GM19351 (cell line): Measurements from ENCODE around the gene MTFMT.
A peak's percentile ranks its signal among the peaks of the same experiment; 100 is the strongest.

ENCODE experiments used
- ATAC-seq: cut with Tn5 transposase; IDR thresholded peaks from one replicate; pipeline ENCODE4 v1.9.1; 2021; ENCODE audit warnings: mild to moderate bottlenecking, moderate library complexity; ENCODE audit not compliant: unreplicated experiment

Gene MTFMT

DNA sequence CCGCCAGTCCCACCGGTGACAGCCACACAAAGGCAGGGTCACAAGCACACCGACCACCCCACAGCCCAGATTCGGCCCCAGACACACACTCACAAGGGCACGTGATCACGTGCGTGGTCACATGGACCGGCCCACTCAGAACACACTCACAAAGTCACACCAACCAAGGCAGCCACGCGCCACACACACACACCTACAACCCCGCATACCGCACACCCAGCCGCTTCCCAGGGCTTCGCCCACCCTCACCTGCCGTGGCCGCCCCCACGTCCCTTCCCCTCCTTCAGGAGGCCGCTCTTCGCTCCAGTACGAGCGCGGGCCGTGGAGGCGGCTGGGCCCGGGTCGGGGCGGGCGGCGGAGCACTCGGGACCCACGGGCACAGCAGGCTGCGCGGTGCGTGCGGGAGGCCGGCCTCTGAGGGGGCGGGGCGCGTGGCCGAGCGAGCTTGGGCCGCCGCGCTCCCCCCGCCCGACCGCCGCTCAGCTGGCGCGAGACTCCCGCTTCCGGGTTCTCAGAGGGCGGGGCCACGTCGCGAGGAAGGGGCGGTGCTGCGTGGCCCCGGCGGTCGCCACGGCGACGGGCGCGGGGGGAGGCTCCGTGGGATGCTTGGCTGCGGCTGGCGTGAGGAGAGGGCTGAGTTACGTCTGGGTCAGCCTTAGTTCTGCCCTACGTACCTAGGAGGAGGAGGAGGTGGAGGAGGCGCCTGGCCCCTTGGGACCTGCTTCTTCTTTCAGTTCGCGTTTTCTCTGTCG is 39.8 kb downstream of the MTFMT start, which contains the start of gene SPG21:
Gene SPG21, minus strand, starts transcription at position 499 of the 752 bp plus-strand sequence. CDS start 6,345 bp downstream, outside the sequence.
- peak; percentile 93 for ATAC-seq

DNA sequence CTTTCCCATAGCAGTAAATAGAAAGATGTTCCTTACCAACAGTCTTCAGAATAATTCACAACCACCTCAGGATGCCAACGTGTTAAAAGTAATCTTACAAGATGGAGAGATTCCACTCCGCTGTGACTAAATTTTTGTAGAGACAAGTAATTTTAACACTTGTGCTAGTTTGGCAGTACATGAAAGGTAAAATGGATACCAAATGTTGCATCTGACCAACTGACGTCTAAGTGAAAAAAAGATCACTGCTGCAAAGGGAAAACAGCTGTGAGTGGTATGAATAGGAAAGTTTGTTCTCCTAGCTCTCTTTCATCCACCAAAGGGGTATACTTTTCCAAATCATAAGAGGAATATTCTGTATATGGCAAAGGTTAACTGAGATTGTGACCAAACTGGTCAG is 42.3 kb downstream of the MTFMT start:
- no peak for ATAC-seq

DNA sequence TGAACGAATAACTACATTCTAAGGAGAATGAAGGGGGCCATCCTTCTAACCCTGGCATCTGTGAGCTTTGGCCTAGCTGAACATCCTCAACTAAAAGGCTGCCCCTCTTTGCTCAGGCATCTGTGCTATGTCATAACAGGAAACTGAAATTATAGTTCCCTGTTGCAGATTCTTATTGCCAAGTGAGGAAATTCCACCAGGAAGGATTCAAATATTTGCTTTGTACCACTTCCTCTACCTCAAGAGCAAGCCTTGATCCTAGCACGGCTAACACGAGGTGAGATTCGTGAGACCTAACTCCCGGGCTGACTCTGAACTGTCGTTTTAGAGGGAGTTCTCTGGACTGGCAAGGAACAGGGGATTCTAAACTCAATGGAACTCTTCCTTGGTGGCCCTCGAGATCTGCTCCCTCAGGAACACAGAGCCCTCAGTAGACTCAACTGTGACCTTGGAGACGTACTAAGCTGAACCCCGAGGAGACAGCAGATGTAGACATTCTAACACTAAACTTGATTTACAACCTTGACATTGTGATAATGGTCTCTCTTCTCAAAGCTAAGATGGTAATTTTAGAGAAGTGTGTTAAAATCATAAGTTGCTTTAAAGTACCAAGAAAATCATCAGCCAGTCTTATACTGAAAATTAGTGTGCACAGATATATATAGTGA is 43.9 kb downstream of the MTFMT start:
- no peak for ATAC-seq

DNA sequence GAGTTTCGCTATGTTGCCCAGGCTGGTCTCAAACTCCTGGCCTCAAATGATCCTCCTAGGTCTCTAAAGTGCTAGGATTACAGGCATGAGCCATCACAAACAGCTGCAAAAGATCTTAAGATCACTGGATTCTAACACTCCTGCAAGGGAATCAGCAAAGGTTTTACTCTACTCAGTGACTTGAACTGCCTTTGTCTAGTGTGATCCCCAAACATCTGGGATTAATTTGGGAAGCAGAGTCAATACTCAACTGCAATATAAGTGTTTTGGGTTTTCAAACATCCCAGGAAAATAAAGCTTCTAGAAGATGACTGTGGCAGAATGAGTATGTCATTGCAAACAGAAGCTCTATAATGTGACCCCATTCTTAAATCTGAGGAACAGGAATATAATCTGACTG is 47.0 kb downstream of the MTFMT start:
- ATAC-seq: no peak

DNA sequence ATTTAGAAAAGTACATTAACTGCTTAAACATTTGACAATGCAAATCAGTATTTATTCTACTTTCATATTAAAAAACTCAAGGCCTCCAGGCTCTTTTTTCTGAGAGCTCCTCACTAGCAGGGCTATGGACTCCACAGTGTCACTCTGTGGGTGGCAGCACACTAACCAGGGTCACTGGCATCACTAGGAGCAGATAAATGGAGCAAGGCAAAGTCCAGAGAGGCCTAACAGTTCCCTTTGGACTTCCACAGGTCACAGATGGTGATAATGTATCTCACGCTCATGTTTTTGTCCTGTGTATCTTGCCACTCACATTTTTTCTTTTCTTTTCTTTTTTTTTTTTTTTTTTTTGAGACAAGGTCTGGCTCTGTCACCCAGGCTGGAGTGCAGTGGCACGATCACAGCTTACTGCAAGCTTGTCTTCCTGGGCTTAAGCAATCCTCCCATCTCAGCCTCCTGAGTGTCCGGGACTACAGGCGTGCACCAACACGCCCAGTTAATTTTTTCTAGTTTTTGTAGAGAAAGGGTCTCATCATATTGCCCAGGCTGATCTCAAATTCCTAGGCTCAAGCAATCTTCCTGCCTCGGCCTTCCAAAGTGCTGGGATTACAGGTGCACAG is 47.5 kb downstream of the MTFMT start:
- ATAC-seq: no peak

DNA sequence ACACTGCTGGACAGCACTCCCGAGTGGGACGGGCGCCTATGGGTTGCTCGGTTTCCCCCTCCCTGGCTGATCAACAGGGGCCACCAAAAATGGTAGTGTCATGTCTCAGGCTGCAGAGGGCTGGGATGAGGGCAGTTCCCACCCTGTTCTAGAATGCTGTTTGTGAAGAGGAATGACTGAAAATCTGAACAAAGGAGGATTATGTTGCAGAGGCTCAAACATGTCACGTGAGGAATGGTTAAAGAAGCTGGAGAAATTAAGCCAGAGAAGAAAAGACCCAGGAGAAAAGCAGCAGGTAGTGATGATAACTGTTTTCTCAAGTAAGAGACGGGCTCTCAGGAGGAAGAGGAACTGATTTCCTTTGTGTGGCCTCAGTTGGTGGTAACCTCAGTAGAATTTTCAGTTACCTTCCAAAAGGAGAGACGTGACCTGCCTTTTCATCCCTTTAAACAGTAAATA is 50.2 kb downstream of the MTFMT start:
- no peak for ATAC-seq

DNA sequence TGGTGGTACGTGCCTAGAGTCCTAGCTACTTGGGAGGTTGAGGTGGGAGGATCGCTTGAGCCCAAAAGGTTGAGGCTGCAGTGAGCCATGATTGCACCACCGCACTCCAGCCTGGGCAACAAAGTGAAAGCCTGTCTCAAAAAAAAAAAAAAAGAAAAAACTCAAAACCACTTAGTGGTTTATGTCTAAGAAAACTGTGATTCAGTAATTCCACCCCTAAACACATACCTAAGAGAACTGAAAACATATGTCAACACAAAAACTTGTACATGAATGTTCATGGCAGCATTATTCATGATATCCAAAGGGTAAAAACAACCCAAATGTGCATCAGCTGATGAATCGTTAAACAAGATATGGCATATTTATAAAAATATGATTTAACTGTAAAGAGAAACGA is 54.0 kb downstream of the MTFMT start:
- ATAC-seq: no peak

DNA sequence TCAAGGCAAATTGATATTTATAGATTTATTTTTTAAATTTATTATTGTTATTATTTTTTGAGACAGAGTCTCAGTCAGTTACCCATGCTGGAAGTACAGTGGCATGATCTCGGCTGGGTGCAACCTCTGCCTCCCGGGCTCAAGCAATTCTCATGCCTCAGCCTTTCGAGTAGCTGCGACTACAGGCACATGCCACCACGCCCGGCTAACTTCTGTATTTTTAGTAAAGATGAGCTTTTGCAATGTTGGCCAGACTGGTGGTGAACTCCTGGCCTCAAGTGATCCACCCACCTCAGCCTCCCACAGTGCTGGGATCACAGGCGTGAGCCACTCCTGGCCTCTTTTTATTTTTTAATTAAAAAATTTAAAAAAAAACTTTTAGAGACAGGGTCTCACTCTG is 58.7 kb downstream of the MTFMT start:
- ATAC-seq: no peak

DNA sequence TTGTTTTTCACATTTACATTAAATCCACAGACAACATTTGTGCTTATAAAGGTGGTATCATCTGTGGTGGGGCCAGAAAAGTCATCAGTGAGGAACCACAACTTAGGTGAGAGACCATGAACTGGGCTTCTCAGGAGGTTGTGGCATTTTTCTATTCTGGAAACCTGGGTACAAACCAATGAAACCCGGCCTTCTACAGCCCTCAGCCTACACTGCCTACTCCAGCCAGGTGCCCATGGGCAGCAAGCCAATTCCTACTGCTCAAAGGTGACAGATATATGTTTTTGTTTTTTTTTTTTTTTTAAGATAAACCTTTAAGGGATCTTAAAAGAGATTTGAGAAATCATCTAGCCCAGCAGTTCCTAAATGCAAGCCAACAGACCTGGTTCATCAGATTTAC is 60.0 kb downstream of the MTFMT start:
- ATAC-seq: no peak

DNA sequence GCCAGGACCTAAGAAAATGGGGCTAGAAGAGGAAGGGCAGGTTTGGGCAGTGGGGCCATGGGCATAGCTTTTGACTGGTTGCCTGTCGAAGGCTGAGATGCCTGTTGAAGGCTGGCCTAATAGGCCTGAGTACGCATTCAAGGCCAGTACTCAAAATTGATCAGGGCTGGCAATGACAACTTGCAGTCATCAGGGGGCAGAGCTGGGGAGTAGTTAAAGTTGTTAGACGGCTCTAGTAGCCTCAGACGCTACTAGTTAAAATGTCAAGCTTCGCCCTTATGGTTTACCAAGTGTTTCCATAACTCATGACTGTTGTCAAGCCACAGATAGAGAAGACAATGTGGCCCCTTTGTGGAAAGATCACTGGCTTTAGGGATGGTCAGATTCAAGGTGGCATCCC is 68.4 kb downstream of the MTFMT start:
- no peak for ATAC-seq

DNA sequence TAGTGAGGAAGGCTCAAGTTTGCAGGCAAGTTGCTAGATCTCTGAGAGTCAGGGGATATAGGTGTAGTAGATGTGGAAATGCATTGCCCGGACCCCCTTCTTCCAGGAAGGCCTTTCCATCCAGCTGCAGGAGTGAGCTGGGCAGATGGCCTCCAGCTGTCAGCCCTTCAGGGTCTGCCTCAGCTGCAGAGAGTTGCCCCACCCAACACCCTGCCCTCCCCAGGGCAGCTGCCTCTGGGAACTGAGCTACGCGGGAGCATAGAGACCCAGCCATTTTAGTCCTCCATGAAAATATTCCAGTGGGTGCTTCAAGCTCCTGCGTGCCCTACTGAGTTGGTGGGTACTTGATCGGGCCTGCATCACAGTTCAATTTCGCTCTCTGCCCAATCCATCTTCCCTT is 69.3 kb downstream of the MTFMT start:
- ATAC-seq: no peak

DNA sequence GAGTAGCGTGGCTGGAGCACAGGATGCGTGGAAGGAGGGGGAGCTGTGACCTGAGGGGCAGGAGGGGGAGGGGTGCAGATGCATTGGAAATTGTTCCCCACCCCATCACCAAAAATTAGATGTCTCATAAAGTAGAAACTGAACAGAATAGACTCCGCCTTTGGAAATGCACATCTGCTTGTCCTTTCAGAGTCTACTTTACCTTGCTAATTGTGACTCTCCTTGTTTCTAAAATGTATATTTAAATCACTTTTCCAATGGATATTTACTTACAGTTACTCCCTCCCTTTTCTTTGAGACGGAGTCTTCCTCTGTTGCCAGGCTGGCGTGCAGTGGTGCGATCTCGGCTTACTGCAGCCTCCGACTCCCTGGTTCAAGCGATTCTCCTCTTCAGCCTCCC is 70.3 kb downstream of the MTFMT start:
- ATAC-seq: no peak

DNA sequence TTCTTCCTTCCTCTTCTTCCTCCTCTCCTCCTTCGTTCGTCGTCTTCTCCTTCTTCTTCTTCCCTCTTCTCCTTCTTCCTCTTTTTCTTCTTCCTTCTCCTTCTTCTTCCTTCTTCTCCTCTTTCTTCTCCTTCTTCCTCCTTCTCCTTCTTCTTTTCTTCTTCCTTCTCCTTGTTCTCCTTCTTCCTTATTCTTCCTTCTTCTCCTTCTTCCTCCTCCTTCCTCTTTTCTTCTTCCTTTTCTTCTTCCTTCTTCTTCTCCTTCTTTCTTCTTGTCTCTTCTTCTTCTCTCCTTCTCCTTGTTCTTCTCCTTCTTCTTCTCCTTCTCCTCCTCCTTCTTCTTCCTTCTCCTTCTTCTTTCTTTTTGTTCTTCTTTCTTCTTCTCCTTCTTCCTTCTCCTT is 75.0 kb downstream of the MTFMT start:
- no peak for ATAC-seq

DNA sequence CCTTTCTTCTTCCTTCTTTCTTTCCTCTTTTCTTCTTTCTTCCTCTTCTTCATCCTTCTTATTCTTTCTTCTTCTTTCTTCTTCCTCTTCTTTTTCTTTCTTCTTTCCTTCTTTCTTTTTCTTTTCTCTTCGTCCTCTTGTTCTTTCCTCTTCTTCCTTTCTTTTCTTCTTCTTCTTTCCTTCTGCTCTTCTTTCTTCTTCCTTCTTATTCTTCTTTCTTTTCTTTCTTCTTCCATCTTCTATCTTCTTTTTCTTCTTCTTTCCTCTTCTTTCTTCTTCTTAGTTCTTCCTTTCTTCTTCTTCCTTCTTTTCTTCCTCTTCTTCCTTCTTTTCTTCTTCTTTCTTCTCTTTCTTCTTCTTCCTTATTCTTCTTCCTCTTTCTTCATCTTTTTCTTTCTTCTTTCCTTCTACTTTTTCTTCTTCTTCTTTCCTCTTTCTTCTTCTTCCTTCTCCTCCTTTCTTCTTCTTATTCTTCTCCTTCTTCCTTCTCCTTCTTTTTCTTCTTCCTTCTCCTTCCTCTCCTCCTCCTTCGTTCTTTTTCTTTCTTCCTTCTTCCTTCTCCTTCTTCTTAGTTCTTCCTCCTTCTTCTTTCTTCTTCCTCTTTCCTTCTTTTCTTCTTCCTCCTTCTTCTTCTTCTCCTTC is 77.5 kb downstream of the MTFMT start:
- ATAC-seq: no peak
